ENCODE measurements around the gene GDE1. TPM values are rescaled to one million over a fixed set of nuclear protein-coding genes. Genes with fewer than 3 reads are reported as not detected.

The GDE1 gene
- total and polyA plus RNA-seq, 2 of the 4 experiments (the other 2 are of a cell fraction), result 50.1 to 62.4 TPM

DNA sequence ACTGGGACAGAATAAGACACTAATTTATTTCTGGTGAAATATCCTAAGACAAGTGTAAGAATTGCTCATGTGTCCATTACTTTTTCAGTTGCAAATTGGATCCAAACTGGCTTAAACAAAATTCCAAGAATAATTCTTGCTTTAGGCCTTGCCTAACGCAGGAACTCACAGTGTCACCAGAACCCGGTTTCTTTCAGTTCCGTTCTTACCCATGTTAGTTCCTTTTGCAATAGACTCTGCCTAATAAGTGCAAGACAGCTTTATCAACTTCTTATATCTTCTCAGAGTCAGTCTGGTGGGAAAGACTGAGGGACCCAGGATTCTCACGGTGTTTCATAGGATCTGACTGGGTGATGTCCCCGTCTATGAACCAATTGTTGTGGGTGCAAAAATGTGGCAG, 24.7 kb downstream of the GDE1 start:
- Histone ChIP-seq H3K79me1 (ENCODE audit: low read depth in 1 of 2, low read length in 2 of 2) (no peaks in the 10 kb centered on the region), H2AK5ac (ENCODE audit: low read depth, low read length) (no peak overlapping the region), H3K36me3 (ENCODE audit: control insufficient read depth, insufficient read depth, low read length) (peaks cover 11% of the 10 kb centered on the region), H4K5ac (ENCODE audit: low read depth, low read length) (no peak overlapping the region), H2AK9ac (replicated peaks; ENCODE audit: low read depth, low read length, poor library complexity) (no peak overlapping the region), H4K91ac (ENCODE audit: insufficient read depth, low read depth, low read length) (no peak overlapping the region), H2BK20ac (ENCODE audit: low read depth, low read length) (no peak overlapping the region), H3K4me2 (ENCODE audit: low read depth, low read length) (no peak overlapping the region), H3K56ac (ENCODE audit: extremely low read depth, insufficient read depth, low read length) (no peak overlapping the region), H3K4me1 (ENCODE audit: control insufficient read depth, insufficient read depth, low read length) (no peaks in the 10 kb centered on the region), H3K9me1 (ENCODE audit: insufficient read depth, low read length) (no peaks in the 10 kb centered on the region), H4K20me1 (ENCODE audit: insufficient read depth, low read length) (no peaks in the 10 kb centered on the region), H3K14ac (replicated peaks; ENCODE audit: low read depth, low read length) (no peak overlapping the region), H3K4ac (ENCODE audit: low read depth, low read length) (no peak overlapping the region), H2BK120ac (ENCODE audit: low read depth, low read length) (no peak overlapping the region), H2BK5ac (ENCODE audit: low read depth, low read length, poor library complexity, severe bottlenecking) (no peak overlapping the region), H3K4me3 (ENCODE audit: insufficient read depth, low read depth, low read length) (no peak overlapping the region), H3K23ac (ENCODE audit: low read depth, low read length) (no peak overlapping the region), H3K18ac (ENCODE audit: low read depth, low read length) (no peak overlapping the region), H4K8ac (ENCODE audit: low read depth in 2 of 2, low read length in 2 of 2) (no peak overlapping the region), H2AFZ (replicated peaks; ENCODE audit: low read length, poor library complexity) (no peak overlapping the region), H3K27ac (ENCODE audit: insufficient read depth, low read length) (no peak overlapping the region), H3K9ac (ENCODE audit: low read depth, low read length) (no peak overlapping the region), H3K9me3 (ENCODE audit: control insufficient read depth, insufficient read depth, low read length) (no peaks in the 10 kb centered on the region), H3K27me3 (ENCODE audit: control insufficient read depth, insufficient read depth, low read length) (no peaks in the 10 kb centered on the region), H2BK15ac (ENCODE audit: low read depth, low read length) (no peak overlapping the region)
- ChIA-PET POLR2A (ENCODE audit: unreplicated experiment) (no interaction called here), CTCF (no interaction called here)
- intact Hi-C loops (cut with micrococcal nuclease) (no loop called here), dilution Hi-C loops (cut with HindIII; ENCODE audit: low sequenced_read_pairs, unreplicated experiment) (no loop called here), in situ Hi-C loops (cut with MboI; ENCODE audit: low sequenced_read_pairs) (no loop called here)
- no peak for DNase-seq
- WGBS, 2 experiments (ENCODE audit: extremely low coverage in 2 of 2, insufficient read length in 1 of 2), result no CpG with 5 or more reads among the region's 5 CpGs
- ATAC-seq (ENCODE audit: low read depth), result no peak
- no peak for TF ChIP-seq CEBPB (IDR thresholded peaks at IDR 0.05; ENCODE audit: low read depth, low read length)
- no TSS peak for BruUV-seq (replicated peaks)

Measured in IMR-90 (cell line).